ENCODE results near the gene GGT6. TPM values are rescaled to one million over a fixed set of nuclear protein-coding genes. Genes with fewer than 3 reads are reported as not detected.
"Not testable (repeated sequence)": the region's sequence is repeated elsewhere in the genome, so short reads cannot be mapped to it uniquely, and the experiment has no call there.

The GGT6 gene
- polyA plus RNA-seq, 3 donors: not detected

GRCh38 chr17:4591529-4591928 lies 31.2 kb upstream of the GGT6 start:
- Histone ChIP-seq H3K27ac (ENCODE audit: low read depth in 1 of 2, low read length in 2 of 2) (no peak overlapping the region), H3K4me1 (ENCODE audit: control insufficient read depth in 1 of 2, insufficient read depth in 2 of 2, low read length in 2 of 2) (peaks cover 4 to 6% of the 10 kb centered on the region in 2 donors), H3K79me2 (ENCODE audit: insufficient read depth, low read length) (no peaks in the 10 kb centered on the region), H3K9ac (ENCODE audit: insufficient read depth, low read length, poor library complexity, severe bottlenecking) (no peak overlapping the region), H3K4me2 (replicated peaks; ENCODE audit: extremely low read depth, low read length, poor library complexity, severe bottlenecking) (no peak overlapping the region), H3K36me3 (replicated peaks in 1 of 2; ENCODE audit: control insufficient read depth in 1 of 2, insufficient read depth in 2 of 2, low read length in 2 of 2) (no peaks in the 10 kb centered on the region), H2AFZ (ENCODE audit: insufficient read depth, low read depth, low read length, poor library complexity, severe bottlenecking) (no peak overlapping the region), H4K20me1 (ENCODE audit: insufficient read depth, low read length) (no peaks in the 10 kb centered on the region), H3K9me3 (replicated peaks in 1 of 2; ENCODE audit: control insufficient read depth in 1 of 2, insufficient read depth in 1 of 2, low read length in 2 of 2) (no peaks in the 10 kb centered on the region), H3K27me3 (ENCODE audit: control insufficient read depth in 2 of 2, insufficient read depth in 2 of 2, low read length in 2 of 2) (peaks cover 0 to 11% of the 10 kb centered on the region in 2 donors), H3K4me3 (replicated peaks in 1 of 3; ENCODE audit: low read depth in 2 of 3, low read length in 3 of 3) (no peak overlapping the region)
- intact Hi-C loops (cut with micrococcal nuclease): no loop called here
- no peak for TF ChIP-seq CTCF (IDR thresholded peaks at IDR 0.05)
- no peaks in the 10 kb centered on the region for H3K9me3 Mint-ChIP-seq
- peak in 2 of 3 donors; percentile 4 to 19 for DNase-seq
- 71% methylated on average over 12 of the region's 12 CpGs for WGBS (ENCODE audit: insufficient coverage)
- H3K27ac Mint-ChIP-seq: no peak overlapping the region
- H3K4me3 Mint-ChIP-seq: no peak overlapping the region
- no peaks in the 10 kb centered on the region for H3K36me3 Mint-ChIP-seq
- H3K4me1 Mint-ChIP-seq: peaks cover 7% of the 10 kb centered on the region
- peaks cover 18 to 33% (median 24%) of the 10 kb centered on the region in 3 donors for H3K27me3 Mint-ChIP-seq (ENCODE audit: low read depth in 3 of 3)

DNA sequence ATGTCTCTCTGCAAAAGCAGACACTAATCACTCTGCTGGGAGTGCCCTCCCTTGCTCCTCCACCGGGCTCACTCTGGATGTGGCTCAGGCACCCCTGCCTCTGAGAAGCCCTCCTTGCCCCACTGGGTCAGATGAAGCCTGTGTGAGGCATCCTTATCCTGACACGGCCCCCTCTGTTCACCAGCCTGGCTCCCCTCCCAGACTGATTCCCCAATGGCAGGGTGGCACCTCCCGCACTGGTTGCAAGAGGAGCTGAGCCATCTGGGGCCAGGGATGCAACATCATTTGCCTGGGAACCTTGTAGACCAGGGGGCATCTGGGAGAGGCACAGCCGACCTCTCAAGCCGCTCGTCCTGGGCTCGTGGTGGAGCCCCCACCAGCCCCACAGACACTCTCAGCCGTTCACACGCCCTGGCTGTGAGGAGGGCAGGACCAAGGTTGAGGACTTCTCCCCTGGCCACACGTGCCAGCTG lies 30.6 kb upstream of the GGT6 start:
- no peak overlapping the region for H2AFZ ChIP-seq (ENCODE audit: insufficient read depth, low read depth, low read length, poor library complexity, severe bottlenecking)
- H3K9me3 ChIP-seq (replicated peaks in 1 of 2; ENCODE audit: control insufficient read depth in 1 of 2, insufficient read depth in 1 of 2, low read length in 2 of 2): no peaks in the 10 kb centered on the region
- intact Hi-C loops (cut with micrococcal nuclease): no loop called here
- Mint-ChIP-seq H3K27ac (no peak overlapping the region), H3K4me1 (peaks cover 7% of the 10 kb centered on the region), H3K36me3 (no peaks in the 10 kb centered on the region), H3K9me3 (no peaks in the 10 kb centered on the region), H3K27me3 (ENCODE audit: low read depth in 3 of 3) (peaks cover 22 to 37% (median 30%) of the 10 kb centered on the region in 3 donors), H3K4me3 (no peak overlapping the region)
- no peaks in the 10 kb centered on the region for H4K20me1 ChIP-seq (ENCODE audit: insufficient read depth, low read length)
- no peak for DNase-seq
- peaks cover 4 to 6% of the 10 kb centered on the region in 2 donors for H3K4me1 ChIP-seq (ENCODE audit: control insufficient read depth in 1 of 2, insufficient read depth in 2 of 2, low read length in 2 of 2)
- no peak overlapping the region for H3K9ac ChIP-seq (ENCODE audit: insufficient read depth, low read length, poor library complexity, severe bottlenecking)
- TF ChIP-seq CTCF (IDR thresholded peaks at IDR 0.05): no peak
- WGBS (ENCODE audit: insufficient coverage): 86% methylated on average over 10 of the region's 10 CpGs
- H3K4me2 ChIP-seq (replicated peaks; ENCODE audit: extremely low read depth, low read length, poor library complexity, severe bottlenecking): no peak overlapping the region
- no peak overlapping the region for H3K4me3 ChIP-seq (replicated peaks in 1 of 3; ENCODE audit: low read depth in 2 of 3, low read length in 3 of 3)
- no peaks in the 10 kb centered on the region for H3K36me3 ChIP-seq (replicated peaks in 1 of 2; ENCODE audit: control insufficient read depth in 1 of 2, insufficient read depth in 2 of 2, low read length in 2 of 2)
- H3K27me3 ChIP-seq (ENCODE audit: control insufficient read depth in 2 of 2, insufficient read depth in 2 of 2, low read length in 2 of 2): peaks cover 0 to 16% of the 10 kb centered on the region in 2 donors
- no peaks in the 10 kb centered on the region for H3K79me2 ChIP-seq (ENCODE audit: insufficient read depth, low read length)
- H3K27ac ChIP-seq (ENCODE audit: low read depth in 1 of 2, low read length in 2 of 2): no peak overlapping the region

DNA sequence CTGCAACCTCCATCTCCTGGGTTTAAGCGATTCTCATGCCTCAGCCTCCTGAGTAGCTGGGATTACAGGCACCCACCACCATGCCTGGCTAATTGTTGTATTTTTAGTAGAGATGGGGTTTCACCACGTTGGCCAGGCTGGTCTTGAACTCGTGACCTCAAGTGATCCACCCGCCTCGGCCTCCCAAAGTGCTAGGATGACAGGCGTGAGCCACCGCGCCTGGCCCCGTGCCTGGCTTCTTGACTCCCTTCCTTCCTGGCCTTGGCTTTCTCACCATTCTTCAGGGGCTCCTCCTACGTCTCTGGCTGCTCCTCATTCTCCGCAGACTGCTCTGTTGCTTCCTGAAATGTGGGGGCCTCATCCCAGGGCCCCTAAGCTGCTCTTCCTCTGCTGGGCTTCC lies 29.7 kb upstream of the GGT6 start:
- H2AFZ ChIP-seq (ENCODE audit: insufficient read depth, low read depth, low read length, poor library complexity, severe bottlenecking); H3K36me3 ChIP-seq (replicated peaks in 1 of 2; ENCODE audit: control insufficient read depth in 1 of 2, insufficient read depth in 2 of 2, low read length in 2 of 2); H3K27ac ChIP-seq (ENCODE audit: low read depth in 1 of 2, low read length in 2 of 2); H3K4me2 ChIP-seq (replicated peaks; ENCODE audit: extremely low read depth, low read length, poor library complexity, severe bottlenecking); intact Hi-C loops (cut with micrococcal nuclease); H3K79me2 ChIP-seq (ENCODE audit: insufficient read depth, low read length); H3K4me1 Mint-ChIP-seq; H3K4me3 Mint-ChIP-seq; H3K4me3 ChIP-seq (replicated peaks in 1 of 3; ENCODE audit: low read depth in 2 of 3, low read length in 3 of 3); H3K9me3 Mint-ChIP-seq; H3K36me3 Mint-ChIP-seq; H4K20me1 ChIP-seq (ENCODE audit: insufficient read depth, low read length); H3K4me1 ChIP-seq (ENCODE audit: control insufficient read depth in 1 of 2, insufficient read depth in 2 of 2, low read length in 2 of 2); H3K27ac Mint-ChIP-seq; H3K9ac ChIP-seq (ENCODE audit: insufficient read depth, low read length, poor library complexity, severe bottlenecking); H3K9me3 ChIP-seq (replicated peaks in 1 of 2; ENCODE audit: control insufficient read depth in 1 of 2, insufficient read depth in 1 of 2, low read length in 2 of 2); DNase-seq: not testable (repeated sequence)
- WGBS (ENCODE audit: insufficient coverage): 87% methylated on average over 8 of the region's 11 CpGs
- peaks cover 32 to 42% (median 38%) of the 10 kb centered on the region in 3 donors for H3K27me3 Mint-ChIP-seq (ENCODE audit: low read depth in 3 of 3)
- H3K27me3 ChIP-seq (ENCODE audit: control insufficient read depth in 2 of 2, insufficient read depth in 2 of 2, low read length in 2 of 2): peaks cover 2 to 26% of the 10 kb centered on the region in 2 donors

Data from CD14-positive monocyte (primary cell).